Measurements from ENCODE around the gene DLGAP5.

DLGAP5 gene, protein sequence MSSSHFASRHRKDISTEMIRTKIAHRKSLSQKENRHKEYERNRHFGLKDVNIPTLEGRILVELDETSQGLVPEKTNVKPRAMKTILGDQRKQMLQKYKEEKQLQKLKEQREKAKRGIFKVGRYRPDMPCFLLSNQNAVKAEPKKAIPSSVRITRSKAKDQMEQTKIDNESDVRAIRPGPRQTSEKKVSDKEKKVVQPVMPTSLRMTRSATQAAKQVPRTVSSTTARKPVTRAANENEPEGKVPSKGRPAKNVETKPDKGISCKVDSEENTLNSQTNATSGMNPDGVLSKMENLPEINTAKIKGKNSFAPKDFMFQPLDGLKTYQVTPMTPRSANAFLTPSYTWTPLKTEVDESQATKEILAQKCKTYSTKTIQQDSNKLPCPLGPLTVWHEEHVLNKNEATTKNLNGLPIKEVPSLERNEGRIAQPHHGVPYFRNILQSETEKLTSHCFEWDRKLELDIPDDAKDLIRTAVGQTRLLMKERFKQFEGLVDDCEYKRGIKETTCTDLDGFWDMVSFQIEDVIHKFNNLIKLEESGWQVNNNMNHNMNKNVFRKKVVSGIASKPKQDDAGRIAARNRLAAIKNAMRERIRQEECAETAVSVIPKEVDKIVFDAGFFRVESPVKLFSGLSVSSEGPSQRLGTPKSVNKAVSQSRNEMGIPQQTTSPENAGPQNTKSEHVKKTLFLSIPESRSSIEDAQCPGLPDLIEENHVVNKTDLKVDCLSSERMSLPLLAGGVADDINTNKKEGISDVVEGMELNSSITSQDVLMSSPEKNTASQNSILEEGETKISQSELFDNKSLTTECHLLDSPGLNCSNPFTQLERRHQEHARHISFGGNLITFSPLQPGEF
- total RNA-seq, result 0 to 7.4 (median 0.67) reads per million in 9 experiments

DNA sequence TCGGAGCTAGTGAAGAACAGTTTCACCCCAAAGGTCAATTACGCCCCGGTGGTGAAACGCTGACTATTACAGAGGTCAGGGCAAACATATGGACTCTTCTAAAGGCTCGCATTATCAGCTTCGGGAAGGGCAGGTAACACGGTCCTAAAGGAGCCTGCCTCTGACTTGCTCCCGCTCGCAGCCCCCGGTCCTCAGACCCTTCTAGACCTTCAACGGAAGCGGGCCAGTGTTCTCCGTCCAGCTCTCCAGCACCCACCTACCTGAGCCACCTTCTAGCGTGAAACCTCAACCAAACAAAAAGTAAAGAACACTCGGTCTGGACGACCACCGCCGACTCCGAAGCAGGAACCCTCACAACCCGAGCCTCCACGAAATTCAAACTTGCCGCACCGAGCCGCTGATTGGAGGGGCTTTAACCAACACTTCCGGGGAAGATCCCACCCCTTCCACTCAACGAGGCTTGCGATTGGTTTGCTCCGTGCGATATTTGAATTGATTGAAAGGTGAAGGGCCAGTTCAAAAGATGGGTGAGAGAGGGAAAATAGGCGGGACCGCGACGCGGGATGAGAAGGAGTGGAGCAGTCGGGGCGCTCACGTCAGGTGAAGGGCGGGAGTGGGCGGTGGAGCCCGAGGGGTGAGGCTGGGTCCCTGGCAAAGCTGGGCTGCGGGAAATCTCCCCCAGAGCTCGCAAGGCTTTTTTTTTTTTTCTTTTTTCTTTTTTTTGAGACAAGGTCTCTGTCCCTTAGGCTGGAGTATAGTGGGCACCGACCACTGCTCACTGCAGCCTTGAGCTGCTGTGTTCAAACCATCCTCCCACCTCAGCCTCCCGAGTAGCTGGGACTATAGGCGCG lies at the start of gene DLGAP5:
DLGAP5 (minus strand) TSS at position 383 of the 851 bp plus-strand sequence. CDS start 2,406 bp downstream, outside the sequence.
- ATAC-seq (replicated peaks) (peak; percentile 97), DNase-seq (peak; percentile 81 to 83 (median 81))
- Mint-ChIP-seq H3K4me3 (peak within 1 kb of the TSS; percentile 83 to 88), H3K4me1 (ENCODE audit: low read depth in 2 of 2) (peaks cover 7 to 13% of the 10 kb centered on the region in 2 donors), H3K27me3 (no peaks in the 10 kb centered on the region), H3K9me3 (no peaks in the 10 kb centered on the region), H3K27ac (peak within 1 kb of the TSS; percentile 59 to 76), H3K36me3 (ENCODE audit: insufficient read depth) (peaks cover 6% of the 10 kb centered on the region)

GRCh38 chr14:55240526-55241178 lies 49.3 kb upstream of the DLGAP5 start:
- H3K9me3 Mint-ChIP-seq, result no peaks in the 10 kb centered on the region
- no peaks in the 10 kb centered on the region for H3K36me3 Mint-ChIP-seq (ENCODE audit: insufficient read depth)
- no peaks in the 10 kb centered on the region for H3K4me1 Mint-ChIP-seq (ENCODE audit: low read depth in 2 of 2)
- H3K27ac Mint-ChIP-seq, result no peak overlapping the region
- peaks cover 16 to 22% of the 10 kb centered on the region in 2 donors for H3K27me3 Mint-ChIP-seq
- H3K4me3 Mint-ChIP-seq, result no peak overlapping the region
- ATAC-seq (replicated peaks) (no peak), DNase-seq (no peak)

DNA sequence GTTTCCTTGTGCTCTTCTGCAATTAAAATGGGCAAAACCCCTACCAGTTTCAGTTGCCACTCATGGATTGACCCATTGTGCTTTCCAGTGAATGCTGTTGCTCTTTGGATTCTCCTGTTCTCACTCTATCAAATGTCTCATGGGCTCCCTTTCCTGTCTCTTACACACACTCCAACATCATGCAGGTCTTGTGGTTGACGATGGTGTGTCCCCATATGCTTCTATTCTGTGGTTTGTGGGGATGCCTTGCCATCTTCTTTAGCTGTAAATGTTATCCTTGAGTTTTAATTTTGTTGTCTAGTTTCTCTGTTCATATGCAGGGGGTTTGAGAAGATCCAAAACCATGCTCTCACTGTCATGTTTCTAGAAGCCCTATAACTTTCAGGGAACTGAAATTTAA lies 47.9 kb upstream of the DLGAP5 start:
- no peak overlapping the region for H3K4me3 Mint-ChIP-seq
- DNase-seq (no peak), ATAC-seq (replicated peaks) (no peak)
- H3K27ac Mint-ChIP-seq, result no peak overlapping the region
- H3K36me3 Mint-ChIP-seq (ENCODE audit: insufficient read depth), result no peaks in the 10 kb centered on the region
- peaks cover 25% of the 10 kb centered on the region in 2 donors for H3K27me3 Mint-ChIP-seq
- no peaks in the 10 kb centered on the region for H3K4me1 Mint-ChIP-seq (ENCODE audit: low read depth in 2 of 2)
- no peaks in the 10 kb centered on the region for H3K9me3 Mint-ChIP-seq

- ATAC-seq (replicated peaks) (no peak), DNase-seq (no peak)
- Mint-ChIP-seq H3K4me1 (ENCODE audit: low read depth in 2 of 2) (no peaks in the 10 kb centered on the region), H3K9me3 (no peaks in the 10 kb centered on the region), H3K27me3 (peaks cover 25 to 32% of the 10 kb centered on the region in 2 donors), H3K27ac (no peak overlapping the region), H3K4me3 (no peak overlapping the region), H3K36me3 (ENCODE audit: insufficient read depth) (no peaks in the 10 kb centered on the region)
Measured at GRCh38 chr14:55238019-55238680, 46.8 kb upstream of the DLGAP5 start.

- no peak overlapping the region for H3K27ac Mint-ChIP-seq
- DNase-seq (no peak), ATAC-seq (replicated peaks) (no peak)
- no peak overlapping the region for H3K4me3 Mint-ChIP-seq
- no peaks in the 10 kb centered on the region for H3K4me1 Mint-ChIP-seq (ENCODE audit: low read depth in 2 of 2)
- no peaks in the 10 kb centered on the region for H3K36me3 Mint-ChIP-seq (ENCODE audit: insufficient read depth)
- no peaks in the 10 kb centered on the region for H3K9me3 Mint-ChIP-seq
- peaks cover 29 to 35% of the 10 kb centered on the region in 2 donors for H3K27me3 Mint-ChIP-seq
Measured at GRCh38 chr14:55233591-55233990, 42.2 kb upstream of the DLGAP5 start.

DNA sequence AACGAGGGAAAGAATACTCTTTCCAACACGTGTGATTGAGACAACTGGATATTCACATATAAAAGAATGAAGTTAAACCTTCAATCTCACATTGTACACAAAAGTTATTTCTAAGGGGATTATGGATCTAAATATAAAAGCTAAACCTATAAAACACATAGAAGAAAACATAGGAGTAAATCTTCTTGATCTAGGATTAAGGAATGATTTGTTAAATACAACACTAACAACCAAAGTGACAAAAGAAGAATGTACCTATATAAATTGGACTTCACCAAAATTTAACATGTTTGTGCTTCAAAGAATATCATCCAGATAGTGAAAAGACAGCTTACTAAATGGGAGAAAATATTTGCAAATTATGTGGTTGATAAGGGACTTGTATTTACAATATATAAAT lies 36.9 kb upstream of the DLGAP5 start:
- Mint-ChIP-seq H3K36me3 (ENCODE audit: insufficient read depth) (no peaks in the 10 kb centered on the region), H3K4me1 (ENCODE audit: low read depth in 2 of 2) (no peaks in the 10 kb centered on the region), H3K4me3 (no peak overlapping the region), H3K27me3 (peaks cover 37 to 40% of the 10 kb centered on the region in 2 donors), H3K27ac (no peak overlapping the region), H3K9me3 (peaks cover 0 to 1% of the 10 kb centered on the region in 2 donors)
- DNase-seq (no peak), ATAC-seq (replicated peaks) (no peak)

- DNase-seq (no peak), ATAC-seq (replicated peaks) (no peak)
- no peak overlapping the region for H3K4me3 Mint-ChIP-seq
- peaks cover 3% of the 10 kb centered on the region for H3K36me3 Mint-ChIP-seq (ENCODE audit: insufficient read depth)
- H3K27me3 Mint-ChIP-seq, result peaks cover 17 to 34% of the 10 kb centered on the region in 2 donors
- H3K27ac Mint-ChIP-seq, result no peak overlapping the region
- no peaks in the 10 kb centered on the region for H3K4me1 Mint-ChIP-seq (ENCODE audit: low read depth in 2 of 2)
- H3K9me3 Mint-ChIP-seq, result peaks cover 0 to 1% of the 10 kb centered on the region in 2 donors
Measured at GRCh38 chr14:55223364-55223763, 32.0 kb upstream of the DLGAP5 start.

GRCh38 chr14:55221968-55222367 lies 30.6 kb upstream of the DLGAP5 start:
- no peaks in the 10 kb centered on the region for H3K4me1 Mint-ChIP-seq (ENCODE audit: low read depth in 2 of 2)
- H3K36me3 Mint-ChIP-seq (ENCODE audit: insufficient read depth), result peaks cover 3% of the 10 kb centered on the region
- peaks cover 5 to 26% of the 10 kb centered on the region in 2 donors for H3K27me3 Mint-ChIP-seq
- DNase-seq, result no peak
- H3K27ac Mint-ChIP-seq, result no peak overlapping the region
- no peak for ATAC-seq (replicated peaks)
- H3K4me3 Mint-ChIP-seq, result no peak overlapping the region
- peaks cover 0 to 1% of the 10 kb centered on the region in 2 donors for H3K9me3 Mint-ChIP-seq

DNA sequence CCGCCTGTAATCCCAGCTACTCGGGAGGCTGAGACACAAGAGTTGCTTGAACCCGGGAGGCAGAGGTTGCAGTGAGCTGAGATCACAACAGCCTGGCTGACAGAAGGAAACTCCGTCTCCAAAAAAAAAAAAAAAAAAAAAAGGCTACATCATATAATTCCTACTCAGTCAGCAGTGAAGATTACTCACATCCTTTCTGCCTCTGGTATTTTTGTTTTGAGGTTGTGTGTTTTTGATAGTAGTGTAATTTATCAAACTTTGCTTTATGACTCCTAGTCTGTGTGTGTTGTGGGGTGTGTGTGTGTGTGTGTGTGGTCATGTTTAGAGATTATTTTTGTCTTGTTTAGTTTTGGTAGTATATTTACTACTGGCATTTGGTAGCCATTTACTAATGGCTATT lies 29.8 kb upstream of the DLGAP5 start:
- Mint-ChIP-seq H3K27ac (no peak overlapping the region), H3K9me3 (no peaks in the 10 kb centered on the region), H3K27me3 (peaks cover 0 to 19% of the 10 kb centered on the region in 2 donors), H3K4me1 (ENCODE audit: low read depth in 2 of 2) (no peaks in the 10 kb centered on the region), H3K4me3 (no peak overlapping the region), H3K36me3 (ENCODE audit: insufficient read depth) (peaks cover 3% of the 10 kb centered on the region)
- no peak for DNase-seq
- no peak for ATAC-seq (replicated peaks)

GRCh38 chr14:55220230-55220629 lies 28.8 kb upstream of the DLGAP5 start:
- ATAC-seq (replicated peaks), result no peak
- no peaks in the 10 kb centered on the region for H3K4me1 Mint-ChIP-seq (ENCODE audit: low read depth in 2 of 2)
- H3K4me3 Mint-ChIP-seq, result no peak overlapping the region
- no peaks in the 10 kb centered on the region for H3K9me3 Mint-ChIP-seq
- peaks cover 3% of the 10 kb centered on the region for H3K36me3 Mint-ChIP-seq (ENCODE audit: insufficient read depth)
- H3K27me3 Mint-ChIP-seq, result peaks cover 0 to 11% of the 10 kb centered on the region in 2 donors
- DNase-seq, result no peak
- no peak overlapping the region for H3K27ac Mint-ChIP-seq

DNA sequence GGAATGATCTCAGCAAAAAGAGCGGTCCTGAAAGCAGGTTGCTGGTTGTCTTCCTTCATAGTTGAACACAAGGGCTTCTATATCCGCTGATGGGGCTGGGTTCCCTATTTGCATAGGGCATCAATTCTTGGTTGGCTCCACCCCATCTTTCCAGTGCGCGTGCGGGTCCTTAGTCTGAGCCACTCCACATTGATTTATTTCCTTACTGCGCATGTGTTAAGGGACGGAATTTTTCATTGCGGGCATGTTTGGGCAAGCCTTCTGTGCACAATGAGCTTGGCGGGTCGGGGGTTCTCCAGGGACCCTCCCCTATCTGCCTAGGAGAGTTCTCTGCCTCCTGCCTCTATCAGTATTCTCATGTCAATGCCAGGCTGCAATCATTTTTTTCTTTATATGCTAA lies 21.2 kb upstream of the DLGAP5 start:
- DNase-seq (no peak), ATAC-seq (replicated peaks) (no peak)
- Mint-ChIP-seq H3K27me3 (no peaks in the 10 kb centered on the region), H3K4me3 (no peak overlapping the region), H3K9me3 (no peaks in the 10 kb centered on the region), H3K4me1 (ENCODE audit: low read depth in 2 of 2) (peaks cover 0 to 4% of the 10 kb centered on the region in 2 donors), H3K27ac (no peak overlapping the region), H3K36me3 (ENCODE audit: insufficient read depth) (no peaks in the 10 kb centered on the region)

- H3K27ac Mint-ChIP-seq, result no peak overlapping the region
- no peaks in the 10 kb centered on the region for H3K4me1 Mint-ChIP-seq (ENCODE audit: low read depth in 2 of 2)
- no peaks in the 10 kb centered on the region for H3K27me3 Mint-ChIP-seq
- no peak overlapping the region for H3K4me3 Mint-ChIP-seq
- DNase-seq (no peak), ATAC-seq (replicated peaks) (no peak)
- H3K9me3 Mint-ChIP-seq, result no peaks in the 10 kb centered on the region
- H3K36me3 Mint-ChIP-seq (ENCODE audit: insufficient read depth), result peaks cover 2% of the 10 kb centered on the region
Measured at GRCh38 chr14:55207832-55208231, 16.4 kb upstream of the DLGAP5 start.
